HEK293 (cell line): ENCODE results near the gene MARK4.

ENCODE experiments used
- CTCF ChIA-PET: fragments of 350-600 bp; formaldehyde crosslinking; extraction: SDS; loops from one replicate; lab custom pipeline; 2021; ENCODE audit warnings: antibody characterized with exemption; lab: Yijun Ruan, JAX
- POLR2A ChIA-PET: fragments of 300-600 bp; formaldehyde crosslinking; extraction: SDS; loops from one replicate; lab custom pipeline; 2020; ENCODE audit warnings: antibody characterized with exemption, inconsistent platforms; lab: Yijun Ruan, JAX
- H3K27ac ChIP-seq: fragments of 200-500 bp; sonication (Bioruptor generic); 2 replicates; pipeline ENCODE4 v1.5.1; 2014; ENCODE audit warnings: low read depth, low read length, control low read depth, inconsistent platforms; ENCODE audit errors: extremely low read depth
- H3K36me3 ChIP-seq, 2 experiments: fragments of 200-500 bp in 1 of 2; sonication (Bioruptor generic) in 1 of 2; 1 replicate in 1 of 2; 2 replicates in 1 of 2; pipeline ENCODE4 v1.5.1; 2014 to 2017; ENCODE audit warnings: inconsistent platforms in 2 of 2, low read length in 2 of 2; ENCODE audit not compliant: control insufficient read depth in 2 of 2, insufficient read depth in 1 of 2
- H3K4me1 ChIP-seq: fragments of 200-500 bp; sonication (Bioruptor generic); 2 replicates; pipeline ENCODE4 v1.5.1; 2014; ENCODE audit warnings: mild to moderate bottlenecking, low read length, inconsistent platforms; ENCODE audit not compliant: control insufficient read depth, insufficient read depth
- H3K4me3 ChIP-seq: 2 replicates; pipeline ENCODE4 v1.5.1; 2011; ENCODE audit warnings: low read depth, mild to moderate bottlenecking, control low read depth, low read length, moderate library complexity
- H3K9me3 ChIP-seq: fragments of 200-500 bp; sonication (Bioruptor generic); 2 replicates; pipeline ENCODE4 v1.5.1; 2014; ENCODE audit warnings: low read depth, low read length, inconsistent platforms; ENCODE audit not compliant: control insufficient read depth, insufficient read depth
- FEZF1 ChIP-seq: fragments of 450-650 bp; formaldehyde crosslinking; IDR thresholded peaks from 2 replicates; pipeline ENCODE4 v1.5.1; 2016; ENCODE audit warnings: missing biosample characterization, missing genetic modification characterization
- HOXD13 ChIP-seq: sonication (generic); formaldehyde crosslinking; IDR thresholded peaks from 2 replicates; pipeline ENCODE4 v1.8.0; 2022; ENCODE audit warnings: missing genetic modification reagents, borderline replicate concordance
- KLF1 ChIP-seq: fragments of 450-650 bp; formaldehyde crosslinking; IDR thresholded peaks from 2 replicates; pipeline ENCODE4 v1.5.1; 2016; ENCODE audit warnings: missing biosample characterization, missing genetic modification characterization
- RBAK ChIP-seq: fragments of 450-650 bp; formaldehyde crosslinking; IDR thresholded peaks from 2 replicates; pipeline ENCODE4 v1.5.1; 2016; ENCODE audit warnings: missing biosample characterization, missing genetic modification characterization
- SCRT2 ChIP-seq: fragments of 450-650 bp; formaldehyde crosslinking; IDR thresholded peaks from 2 replicates; pipeline ENCODE4 v1.5.1; 2016; ENCODE audit warnings: missing biosample characterization, missing genetic modification characterization
- SP2 ChIP-seq: fragments of 450-650 bp; formaldehyde crosslinking; IDR thresholded peaks from 2 replicates; pipeline ENCODE4 v1.5.1; 2016; ENCODE audit warnings: missing biosample characterization, missing genetic modification characterization
- ZBTB20 ChIP-seq: fragments of 450-650 bp; formaldehyde crosslinking; IDR thresholded peaks from 2 replicates; pipeline ENCODE4 v1.5.1; 2016; ENCODE audit warnings: missing biosample characterization, missing genetic modification characterization
- ZBTB8A ChIP-seq: fragments of 450-650 bp; formaldehyde crosslinking; IDR thresholded peaks from 2 replicates; pipeline ENCODE4 v1.5.1; 2016; ENCODE audit warnings: missing biosample characterization, missing genetic modification characterization
- ZNF16 ChIP-seq: fragments of 450-650 bp; formaldehyde crosslinking; IDR thresholded peaks from 2 replicates; pipeline ENCODE4 v1.5.1; 2016; ENCODE audit warnings: low read depth, missing biosample characterization, missing genetic modification characterization
- ZNF280D ChIP-seq: fragments of 450-650 bp; formaldehyde crosslinking; IDR thresholded peaks from 2 replicates; pipeline ENCODE4 v1.5.1; 2016; ENCODE audit warnings: missing biosample characterization, missing genetic modification characterization
- ZNF302 ChIP-seq: fragments of 450-650 bp; formaldehyde crosslinking; IDR thresholded peaks from 2 replicates; pipeline ENCODE4 v1.5.1; 2016; ENCODE audit warnings: missing biosample characterization, missing genetic modification characterization, low read depth
- ZNF449 ChIP-seq: fragments of 450-650 bp; formaldehyde crosslinking; IDR thresholded peaks from 2 replicates; pipeline ENCODE4 v1.5.1; 2017; ENCODE audit warnings: missing biosample characterization, mild to moderate bottlenecking, missing genetic modification characterization, moderate library complexity
- ZNF48 ChIP-seq: fragments of 450-650 bp; formaldehyde crosslinking; IDR thresholded peaks from 2 replicates; pipeline ENCODE4 v1.5.1; 2016; ENCODE audit warnings: missing biosample characterization, missing genetic modification characterization
- ZNF549 ChIP-seq: fragments of 450-650 bp; IDR thresholded peaks from 2 replicates; pipeline ENCODE4 v1.5.1; 2018; ENCODE audit warnings: missing biosample characterization, missing genetic modification characterization, mild to moderate bottlenecking, inconsistent platforms, moderate library complexity
- ZNF571 ChIP-seq: fragments of 450-650 bp; formaldehyde crosslinking; IDR thresholded peaks from 2 replicates; pipeline ENCODE4 v1.5.0; 2017; ENCODE audit warnings: missing biosample characterization, missing genetic modification characterization
- ZNF629 ChIP-seq: fragments of 450-650 bp; formaldehyde crosslinking; IDR thresholded peaks from 2 replicates; pipeline ENCODE4 v1.5.1; 2017; ENCODE audit warnings: missing biosample characterization, missing genetic modification characterization
- ZNF701 ChIP-seq: fragments of 450-650 bp; formaldehyde crosslinking; IDR thresholded peaks from 2 replicates; pipeline ENCODE4 v1.5.1; 2016; ENCODE audit warnings: missing biosample characterization, missing genetic modification characterization
- ZNF747 ChIP-seq: fragments of 450-650 bp; formaldehyde crosslinking; IDR thresholded peaks from 2 replicates; pipeline ENCODE4 v1.5.1; 2016; ENCODE audit warnings: missing biosample characterization, missing genetic modification characterization
- ZSCAN30 ChIP-seq: fragments of 450-650 bp; IDR thresholded peaks from 2 replicates; pipeline ENCODE4 v1.5.1; 2018; ENCODE audit warnings: missing biosample characterization, mild to moderate bottlenecking, missing genetic modification characterization, moderate library complexity
- ZSCAN5A ChIP-seq: fragments of 450-650 bp; formaldehyde crosslinking; IDR thresholded peaks from 2 replicates; pipeline ENCODE4 v1.5.1; 2016; ENCODE audit warnings: missing biosample characterization, missing genetic modification characterization

The MARK4 gene

GRCh38 chr19:45305007-45305406, 53.9 kb downstream of the MARK4 start:
- TF ChIP-seq SCRT2 (tag by site-specific recombination) (peak; percentile 40; the same call in 1 of the 2 replicates), KLF1 (tag by site-specific recombination) (no peak)
- TF ChIP-seq, all 188 proteins: peak for 1
- no peak overlapping the region for H3K4me3 ChIP-seq
- ChIA-PET POLR2A (no interaction called here), CTCF (interaction anchor here (0.7 to 1.7 kb wide), 2 partner anchors 34 to 206 kb away, joined by 3 to 9 read pairs; no protein-coding TSS in a partner anchor)
- H3K4me1 ChIP-seq = no peaks in the 10 kb centered on the region
- no peaks in the 10 kb centered on the region for H3K9me3 ChIP-seq
- H3K27ac ChIP-seq = 0 out of 2 replicates have a peak overlapping the region, but pooled peaks have one; percentile 5
- peaks cover 3 to 15% of the 10 kb centered on the region in 2 experiments; a peak in 2 of 3 replicates for H3K36me3 ChIP-seq

GRCh38 chr19:45305421-45305820, 54.4 kb downstream of the MARK4 start:
- Histone ChIP-seq H3K4me1 (no peaks in the 10 kb centered on the region), H3K4me3 (no peak overlapping the region), H3K36me3 (peaks cover 0 to 13% of the 10 kb centered on the region in 2 experiments; a peak in 1 of 3 replicates), H3K27ac (peak overlapping the region; percentile 5; the same call in 1 of the 2 replicates), H3K9me3 (no peaks in the 10 kb centered on the region)
- 0 out of 2 replicates have a peak, but pooled peaks have one; percentile 18 for TF ChIP-seq SP2 (tag by site-specific recombination)
- TF ChIP-seq ZNF701 (tag by site-specific recombination) = no peak
- ChIA-PET CTCF (interaction anchor here (0.7 to 1.7 kb wide), 2 partner anchors 34 to 206 kb away, joined by 3 to 9 read pairs; no protein-coding TSS in a partner anchor), POLR2A (no interaction called here)

- TF ChIP-seq ZNF449 (no peak), ZNF302 (tag by site-specific recombination) (no peak), ZNF549 (no peak), ZSCAN5A (no peak), ZNF16 (tag by site-specific recombination) (no peak), ZNF571 (tag by site-specific recombination) (no peak), FEZF1 (tag by site-specific recombination) (no peak), ZBTB20 (no peak), RBAK (tag by site-specific recombination) (no peak), ZBTB8A (tag by site-specific recombination) (no peak), ZNF629 (no peak), HOXD13 (no peak), ZSCAN30 (tag by site-specific recombination) (no peak), ZNF747 (tag by site-specific recombination) (no peak), ZNF280D (tag by site-specific recombination) (no peak), ZNF48 (tag by site-specific recombination) (no peak)
- peaks cover 0 to 7% of the 10 kb centered on the region in 2 experiments; a peak in 1 of 3 replicates for H3K36me3 ChIP-seq
- no peaks in the 10 kb centered on the region for H3K4me1 ChIP-seq
- ChIA-PET POLR2A (interaction anchor here (1.0 kb wide), 1 partner anchor 10 kb away, joined by 3 read pairs; no protein-coding TSS in a partner anchor), CTCF (interaction anchor here (1.7 kb wide), 1 partner anchor 33 kb away, joined by 9 read pairs; no protein-coding TSS in a partner anchor)
- no peaks in the 10 kb centered on the region for H3K9me3 ChIP-seq
- H3K27ac ChIP-seq = no peak overlapping the region
- no peak overlapping the region for H3K4me3 ChIP-seq
These were observed 55.0 kb downstream of the MARK4 start for GRCh38 chr19:45306040-45306439.
